Activated CD8-positive, alpha-beta memory T cell treated with anti-CD3 and anti-CD28 coated beads for 24 hours (primary cell): Measurements from ENCODE around the gene COL1A2.

Experiments
- DNase-seq: peaks from one replicate; pipeline ENCODE4 v3.0.0-alpha.2; 2020

The COL1A2 gene

GRCh38 chr7:94412762-94413322 is 18.1 kb downstream of the COL1A2 start:
- no peak for DNase-seq

GRCh38 chr7:94414481-94414880 is 19.8 kb downstream of the COL1A2 start:
- no peak for DNase-seq

- DNase-seq = no peak
These were observed 20.3 kb downstream of the COL1A2 start for GRCh38 chr7:94414980-94415379.

GRCh38 chr7:94417306-94417705 is 22.6 kb downstream of the COL1A2 start:
- DNase-seq = no peak

- DNase-seq = no peak
These were observed 23.2 kb downstream of the COL1A2 start for GRCh38 chr7:94417901-94418300.

GRCh38 chr7:94418851-94419250 is 24.2 kb downstream of the COL1A2 start:
- no peak for DNase-seq

GRCh38 chr7:94420328-94420727 is 25.6 kb downstream of the COL1A2 start:
- DNase-seq = no peak

GRCh38 chr7:94421681-94422080 is 27.0 kb downstream of the COL1A2 start:
- DNase-seq = no peak

GRCh38 chr7:94422136-94422535 is 27.4 kb downstream of the COL1A2 start:
- DNase-seq = no peak

- DNase-seq = no peak
These were observed 28.2 kb downstream of the COL1A2 start for GRCh38 chr7:94422827-94423460.

- DNase-seq = no peak
These were observed 29.4 kb downstream of the COL1A2 start for GRCh38 chr7:94423863-94424735.

- DNase-seq = no peak
These were observed 30.9 kb downstream of the COL1A2 start for GRCh38 chr7:94425546-94425945.

GRCh38 chr7:94426980-94427875 is 32.5 kb downstream of the COL1A2 start:
- no peak for DNase-seq

- DNase-seq = no peak
These were observed 34.5 kb downstream of the COL1A2 start for GRCh38 chr7:94429153-94429552.

GRCh38 chr7:94431176-94431575 is 36.5 kb downstream of the COL1A2 start:
- DNase-seq = no peak

GRCh38 chr7:94431619-94432280 is 37.1 kb downstream of the COL1A2 start:
- DNase-seq = no peak

- DNase-seq = no peak
These were observed 37.6 kb downstream of the COL1A2 start for GRCh38 chr7:94432281-94432670.

- no peak for DNase-seq
These were observed 38.1 kb downstream of the COL1A2 start for GRCh38 chr7:94432817-94433216.

GRCh38 chr7:94433224-94433623 is 38.5 kb downstream of the COL1A2 start:
- no peak for DNase-seq

- no peak for DNase-seq
These were observed 39.3 kb downstream of the COL1A2 start for GRCh38 chr7:94434042-94434441.

GRCh38 chr7:94436018-94436604 is 41.4 kb downstream of the COL1A2 start:
- DNase-seq = peak; percentile 61

GRCh38 chr7:94436700-94437099 is 42.0 kb downstream of the COL1A2 start:
- no peak for DNase-seq
